GM18867 (cell line): ENCODE data around the gene CUEDC1.
"Not testable (repeated sequence)": the region's sequence is repeated elsewhere in the genome, so short reads cannot be mapped to it uniquely, and the experiment has no call there.

ENCODE experiments used
- ATAC-seq: cut with Tn5 transposase; IDR thresholded peaks from one replicate; pipeline ENCODE4 v1.9.1; 2021; ENCODE audit warnings: mild to moderate bottlenecking, moderate library complexity; ENCODE audit not compliant: unreplicated experiment

The CUEDC1 gene

DNA sequence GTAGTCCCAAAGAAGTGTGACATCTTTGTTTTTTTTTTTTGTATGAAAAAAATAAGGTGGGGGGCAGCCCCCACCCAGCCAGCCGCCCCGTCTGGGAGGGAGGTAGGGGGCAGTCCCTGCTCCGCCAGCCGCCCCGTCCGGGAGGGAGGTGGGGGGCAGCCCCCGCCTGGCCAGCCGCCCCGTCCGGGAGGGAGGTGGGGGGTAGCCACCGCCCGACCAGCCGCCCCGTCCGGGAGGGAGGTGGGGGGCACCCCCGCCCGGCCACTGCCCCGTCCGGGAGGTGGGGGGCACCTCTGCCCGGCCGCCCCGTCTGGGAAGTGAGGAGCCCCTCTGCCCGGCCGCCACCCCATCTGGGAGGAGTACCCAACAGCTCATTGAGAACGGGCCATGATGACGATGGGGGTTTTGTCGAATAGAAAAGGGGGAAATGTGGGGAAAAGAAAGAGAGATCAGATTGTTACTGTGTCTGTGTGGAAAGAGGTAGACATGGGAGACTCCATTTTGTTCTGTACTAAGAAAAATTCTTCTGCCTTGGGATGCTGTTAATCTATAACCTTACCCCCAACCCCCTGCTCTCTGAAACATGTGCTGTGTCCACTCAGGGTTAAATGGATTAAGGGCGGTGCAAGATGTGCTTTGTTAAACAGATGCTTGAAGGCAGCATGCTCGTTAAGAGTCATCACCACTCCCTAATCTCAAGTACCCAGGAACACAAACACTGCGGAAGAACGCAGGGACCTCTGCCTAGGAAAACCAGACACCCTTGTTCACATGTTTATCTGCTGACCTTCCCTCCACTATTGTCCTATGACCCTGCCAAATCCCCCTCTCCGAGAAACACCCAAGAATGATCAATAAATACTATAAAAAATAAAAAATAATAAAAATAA, 108.9 kb downstream of the CUEDC1 start:
- ATAC-seq: not testable (repeated sequence)

DNA sequence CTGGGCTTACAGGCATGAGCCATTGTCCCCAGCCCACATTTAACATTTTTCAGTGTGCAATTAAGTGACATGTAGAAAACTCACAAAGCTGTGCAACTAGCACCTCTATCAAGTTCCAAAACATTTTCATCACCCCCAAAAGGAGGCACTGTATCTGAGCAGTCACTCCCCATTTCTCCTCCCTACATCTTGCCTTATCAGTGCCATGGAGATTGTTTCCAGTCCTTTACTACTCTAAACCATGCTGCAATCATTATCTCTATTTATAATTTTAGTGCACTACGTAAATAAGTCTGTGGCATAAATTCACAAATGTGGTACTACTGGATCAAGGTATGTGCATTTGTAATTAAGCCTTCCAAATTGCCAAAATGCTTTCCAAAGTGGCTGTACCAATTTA, 112.9 kb downstream of the CUEDC1 start:
- no peak for ATAC-seq

DNA sequence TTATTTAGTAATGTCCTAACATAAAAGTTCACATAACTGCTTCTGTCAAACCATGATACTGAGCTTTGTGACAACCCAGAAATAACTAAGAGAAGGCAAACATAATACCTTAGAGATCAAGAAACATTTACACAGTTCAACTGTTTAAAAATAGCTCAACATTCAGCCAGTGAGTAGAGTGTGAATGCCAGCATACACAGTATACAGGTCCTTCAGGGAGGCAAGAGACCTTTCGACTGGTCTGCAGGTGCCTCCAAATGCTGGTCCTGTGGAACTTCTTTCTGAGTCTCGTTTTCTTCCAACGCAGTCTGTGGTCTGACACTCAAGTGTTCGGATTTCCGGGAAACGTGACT, 115.7 kb downstream of the CUEDC1 start:
- no peak for ATAC-seq

DNA sequence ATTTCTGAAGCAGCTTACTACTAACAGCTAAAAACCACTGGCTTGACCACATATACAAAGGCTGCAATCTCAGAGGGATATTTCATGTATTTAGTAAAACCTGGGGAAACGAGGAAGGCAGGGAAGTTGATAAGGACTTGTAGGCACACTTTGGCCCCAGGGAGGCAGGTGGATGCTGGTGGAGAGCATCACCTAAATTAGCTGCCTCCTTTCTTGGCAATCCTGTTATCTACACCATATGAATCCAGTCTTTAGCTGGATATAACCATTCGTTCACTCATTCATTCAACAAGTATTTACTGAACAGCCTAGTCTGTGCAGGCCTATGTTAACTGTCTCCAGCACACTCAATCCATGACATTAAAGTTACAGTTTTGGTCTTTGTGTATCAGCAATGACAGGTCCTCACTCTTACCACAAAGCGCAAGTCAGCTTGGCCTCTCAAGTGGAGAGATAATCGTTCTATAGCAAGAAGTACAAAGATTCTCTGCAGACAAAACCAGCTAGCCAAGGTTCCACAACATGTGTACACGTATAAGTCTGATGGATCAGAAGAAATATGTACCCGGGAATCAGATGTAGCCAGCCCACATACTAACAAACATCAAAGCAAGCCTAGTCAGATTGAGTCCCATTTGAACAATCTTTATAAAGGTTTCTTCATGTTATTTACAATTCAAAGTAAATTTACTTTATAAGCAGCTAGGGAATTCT, 116.2 kb downstream of the CUEDC1 start:
- ATAC-seq: no peak

DNA sequence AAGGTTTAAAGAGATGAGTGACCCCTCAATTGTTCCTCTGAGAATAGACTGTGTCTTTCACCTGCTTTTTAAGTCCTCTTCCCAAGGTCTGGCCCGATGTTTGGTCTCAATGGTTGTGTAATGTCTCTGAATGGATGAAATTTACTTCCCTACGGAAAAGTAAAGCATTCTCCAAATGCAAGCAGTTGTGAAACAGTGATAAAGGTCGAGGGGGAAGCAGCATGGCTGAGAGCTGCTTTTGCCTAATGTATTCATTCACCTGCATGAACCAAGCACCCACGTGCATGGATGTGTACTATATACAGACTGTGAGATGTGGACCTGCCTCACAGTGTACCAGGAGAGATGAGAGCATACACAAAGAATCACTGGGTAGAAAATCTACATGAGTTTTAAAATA, 116.8 kb downstream of the CUEDC1 start:
- no peak for ATAC-seq

DNA sequence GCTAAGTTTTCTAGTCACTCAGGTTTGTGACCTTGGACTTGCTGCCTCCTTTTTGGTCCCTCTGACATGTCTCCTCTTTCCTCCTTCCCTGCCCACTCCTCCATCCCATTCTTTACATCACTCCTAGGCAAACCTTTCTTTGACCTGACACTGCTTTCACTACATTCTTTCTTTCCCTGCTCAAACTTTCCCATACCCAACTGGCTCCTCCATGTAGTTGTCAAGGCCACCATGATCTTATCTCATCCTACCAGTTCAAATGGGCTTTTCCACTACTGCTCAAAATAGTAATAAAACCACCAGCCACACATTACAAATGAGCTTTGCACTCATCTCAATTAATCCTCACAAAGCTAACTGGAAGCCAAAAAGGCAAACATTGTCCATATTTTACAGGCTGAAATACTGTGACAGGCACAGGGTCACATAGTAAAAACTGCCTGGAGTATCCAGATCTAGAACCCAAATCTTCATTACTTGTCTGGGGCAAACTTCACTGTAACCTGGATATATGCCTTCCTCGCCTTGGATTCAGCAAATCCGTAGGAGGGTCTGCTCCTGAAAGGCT, 119.8 kb downstream of the CUEDC1 start:
- ATAC-seq: no peak

DNA sequence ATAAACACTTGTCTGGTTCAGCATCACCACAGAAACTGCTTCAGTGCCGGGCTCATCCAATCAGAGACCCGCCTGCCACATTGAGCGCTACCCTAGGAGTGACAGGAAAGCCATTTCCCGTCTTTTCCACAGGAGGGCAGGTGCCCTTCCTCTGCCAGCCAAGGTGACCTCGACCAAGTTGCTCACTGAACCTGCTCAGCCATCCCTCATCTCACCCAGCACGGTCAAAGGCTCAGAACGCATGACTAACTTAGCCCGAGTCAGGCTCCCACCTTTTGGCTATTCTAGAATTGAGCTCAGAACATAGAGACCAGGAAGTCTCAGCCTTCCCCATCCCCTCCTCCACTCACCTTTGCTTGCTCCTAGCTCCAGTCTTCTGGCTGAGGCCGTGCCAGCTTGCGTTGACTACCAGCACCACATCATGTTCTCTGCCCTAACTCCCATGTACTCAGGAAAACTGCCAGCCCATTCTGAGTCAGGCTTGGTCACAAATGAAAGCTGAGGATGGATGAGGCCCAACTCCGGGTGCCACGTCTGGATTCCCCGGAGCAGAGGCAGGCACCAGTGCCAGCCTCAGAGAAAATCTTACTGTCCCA, 121.0 kb downstream of the CUEDC1 start:
- no peak for ATAC-seq

DNA sequence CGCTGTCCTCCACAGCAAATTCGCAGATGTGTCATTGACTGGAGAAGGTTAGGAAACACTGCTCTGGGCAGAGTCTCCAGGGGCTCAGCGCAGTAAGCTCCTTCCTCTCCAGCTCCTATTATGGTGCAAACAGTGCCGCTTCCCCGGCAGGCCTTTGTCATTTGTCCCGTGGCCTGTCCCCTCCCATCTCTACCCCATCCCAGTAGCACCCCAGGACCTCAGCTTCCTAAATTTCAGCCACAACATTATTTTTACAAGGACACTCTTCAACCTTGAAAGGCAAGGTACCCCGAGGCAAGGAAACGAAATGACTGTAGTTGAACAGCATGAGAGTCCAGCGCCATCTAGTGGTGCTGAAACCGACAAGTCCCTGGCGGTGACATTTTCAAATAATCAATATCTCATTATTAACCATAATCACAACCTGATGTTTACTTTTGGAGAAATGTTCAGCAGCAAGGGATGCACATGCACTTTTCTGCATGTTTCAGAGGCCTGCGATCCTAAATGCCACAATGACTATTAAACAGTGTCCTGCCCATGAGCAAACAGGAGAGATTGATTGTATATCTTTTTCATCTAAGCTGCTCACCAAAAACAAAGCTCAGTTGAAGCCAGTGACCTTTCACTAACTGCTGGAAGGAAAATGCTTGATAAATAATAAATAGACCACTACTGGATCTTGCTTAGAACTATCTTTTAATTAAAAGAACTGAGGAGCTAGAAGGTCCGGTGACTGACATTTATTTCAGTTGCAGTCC, 121.9 kb downstream of the CUEDC1 start:
- ATAC-seq: no peak

DNA sequence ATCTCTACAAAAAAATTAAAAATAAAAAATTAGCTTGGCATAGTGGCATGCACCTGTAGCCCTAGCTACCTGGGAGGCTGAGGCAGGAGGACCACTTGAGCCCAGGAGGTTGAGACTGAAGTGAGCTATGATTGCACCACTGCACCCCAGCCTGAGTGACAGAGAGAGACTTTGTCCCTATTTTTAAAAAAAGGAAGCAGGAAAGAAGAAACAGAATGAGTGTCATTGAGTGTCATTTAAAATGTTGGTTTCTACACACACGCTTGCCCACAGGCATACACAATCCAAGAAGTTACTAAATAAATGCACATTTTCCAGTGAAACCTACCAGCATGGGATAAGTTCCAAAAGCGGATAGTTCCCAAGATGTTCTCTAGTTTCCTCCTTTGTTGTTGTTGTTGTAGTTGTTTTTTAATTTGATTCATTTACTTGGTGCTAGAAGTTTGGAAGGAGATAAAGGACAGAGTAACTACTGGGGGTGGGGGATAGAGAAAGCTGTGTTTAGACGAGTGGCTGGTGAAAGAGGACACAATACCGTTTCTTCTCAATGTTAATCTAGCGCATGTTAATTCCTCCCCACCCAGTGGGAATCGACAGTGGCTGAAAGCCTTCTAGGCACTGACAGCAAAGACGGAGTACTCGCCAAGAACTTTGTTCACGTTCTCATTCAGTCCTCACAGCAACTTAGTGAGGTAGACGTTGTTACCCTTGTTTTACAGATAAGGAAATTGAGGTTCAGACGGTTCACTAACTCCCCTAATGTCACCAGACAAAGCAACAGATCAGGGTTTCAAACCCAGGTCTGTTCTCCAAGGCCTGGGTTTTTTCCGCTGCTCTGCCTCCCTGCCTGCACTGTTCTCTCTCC, 122.7 kb downstream of the CUEDC1 start:
- ATAC-seq: no peak

DNA sequence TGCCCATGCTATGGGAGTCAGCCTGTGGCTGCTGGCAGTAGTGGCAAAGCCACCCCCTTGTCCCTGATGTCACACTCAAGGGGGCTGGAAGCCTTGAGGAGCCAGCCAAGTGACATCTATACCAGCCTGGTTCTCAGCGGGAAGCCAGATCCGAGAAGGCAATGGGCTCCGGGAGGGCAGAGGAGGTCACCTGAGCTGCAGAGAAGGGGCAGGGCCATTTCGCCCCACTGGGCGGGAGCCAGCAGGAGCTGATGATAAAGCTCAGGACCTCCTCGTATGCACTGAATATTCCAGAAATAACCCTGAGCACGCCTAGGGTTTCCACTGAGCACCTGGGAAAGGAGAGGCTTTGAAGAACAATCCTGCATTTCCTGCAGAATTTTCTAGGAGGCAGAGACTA, 124.3 kb downstream of the CUEDC1 start:
- ATAC-seq: no peak

DNA sequence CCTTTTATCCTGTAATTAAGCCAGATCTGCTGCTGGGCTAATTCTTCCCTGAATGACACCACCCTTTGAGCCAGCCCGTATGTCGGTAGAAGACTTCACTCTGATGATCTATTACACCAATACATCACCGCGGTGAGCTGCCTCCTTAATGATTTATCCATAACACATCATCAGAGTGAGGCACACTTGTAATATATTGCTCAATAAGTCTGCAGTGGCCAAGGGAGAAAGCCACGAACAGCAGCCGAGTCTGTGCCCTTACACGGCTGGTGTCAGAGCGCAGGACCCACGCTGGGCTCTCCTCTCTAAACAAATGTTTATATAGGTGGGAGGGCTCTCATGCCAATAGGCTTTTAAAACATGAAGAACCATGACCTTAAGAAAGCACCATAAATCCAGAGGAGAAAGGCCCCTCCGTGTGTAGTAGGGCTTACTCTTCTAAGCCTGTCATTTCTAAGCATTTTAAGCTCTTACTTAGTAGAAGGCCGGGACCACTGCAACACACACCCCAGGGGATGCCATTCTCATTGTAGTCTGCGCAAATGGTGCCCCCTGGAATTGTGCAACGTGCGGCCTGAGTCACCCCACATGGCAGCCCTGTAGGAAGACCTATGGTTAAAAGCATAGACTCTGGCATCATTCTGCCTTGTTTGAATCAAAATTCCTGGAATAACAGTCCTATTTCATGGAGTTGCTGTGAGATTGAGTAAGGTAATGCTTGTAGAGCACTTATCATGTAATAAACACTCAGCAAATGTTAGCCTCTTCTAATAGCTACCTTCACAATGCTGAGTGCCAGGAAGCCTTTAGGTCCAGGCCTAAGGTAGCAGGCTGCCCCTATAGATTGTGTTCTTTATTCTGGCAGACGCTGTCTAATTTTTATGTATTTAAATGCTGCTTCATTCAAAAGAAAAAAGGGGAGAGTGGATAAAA, 131.5 kb downstream of the CUEDC1 start:
- no peak for ATAC-seq

DNA sequence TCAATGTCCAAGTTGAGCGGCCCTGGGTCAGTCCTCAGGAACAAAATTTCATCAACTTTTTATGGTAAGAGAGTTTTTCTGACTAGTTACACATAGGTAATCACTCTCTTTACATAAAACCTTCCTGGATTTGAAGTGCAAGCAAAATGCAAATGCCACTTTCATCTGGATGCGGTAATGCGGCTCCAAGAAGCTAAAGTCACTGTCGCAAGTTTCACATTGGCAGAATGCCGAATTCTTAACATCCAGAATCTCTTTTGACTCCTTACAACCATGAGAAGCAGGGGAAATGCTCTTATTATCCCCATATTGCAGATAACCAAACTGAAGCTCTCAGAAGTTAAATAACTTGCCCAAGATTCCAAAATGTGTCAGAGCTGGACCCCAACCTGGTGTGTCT, 135.3 kb downstream of the CUEDC1 start:
- ATAC-seq: no peak

DNA sequence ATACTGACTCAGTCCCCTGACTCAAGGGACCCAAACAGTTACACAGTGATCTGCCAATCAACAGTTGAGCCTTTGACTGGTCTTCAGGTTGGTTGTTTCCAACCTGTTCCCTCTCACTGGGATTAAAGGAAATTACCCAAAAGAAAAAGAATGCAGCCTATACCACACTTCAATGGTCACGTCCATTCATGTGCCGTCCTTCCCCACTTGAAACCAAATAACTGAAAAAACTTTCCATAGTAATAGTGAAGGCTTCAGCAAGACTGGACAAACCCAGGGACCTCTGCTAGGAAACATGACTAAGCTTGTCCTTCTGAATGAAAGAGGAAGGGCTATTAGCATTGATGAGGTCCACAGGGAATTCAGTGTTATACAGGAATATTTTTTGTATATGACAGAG, 135.9 kb downstream of the CUEDC1 start:
- no peak for ATAC-seq

DNA sequence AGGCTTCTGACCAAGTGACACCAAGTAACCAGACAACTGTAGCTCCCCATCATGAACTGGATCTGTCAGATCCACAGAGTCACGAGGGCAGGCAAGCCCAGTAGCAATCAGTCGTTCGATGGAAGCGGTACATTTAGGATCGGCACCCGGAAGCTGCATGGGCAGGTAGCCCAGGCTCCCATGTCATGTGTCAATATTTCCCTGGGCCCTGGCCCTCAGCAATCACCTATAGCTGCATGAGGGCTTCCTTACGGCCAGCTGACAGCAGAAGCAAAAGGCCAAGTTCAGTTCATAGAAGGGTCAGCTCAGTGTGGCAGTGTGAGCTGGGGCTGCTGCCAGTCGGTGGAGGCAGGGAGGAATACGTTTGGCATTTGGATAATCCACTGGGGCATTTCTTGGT, 137.1 kb downstream of the CUEDC1 start:
- ATAC-seq: no peak

DNA sequence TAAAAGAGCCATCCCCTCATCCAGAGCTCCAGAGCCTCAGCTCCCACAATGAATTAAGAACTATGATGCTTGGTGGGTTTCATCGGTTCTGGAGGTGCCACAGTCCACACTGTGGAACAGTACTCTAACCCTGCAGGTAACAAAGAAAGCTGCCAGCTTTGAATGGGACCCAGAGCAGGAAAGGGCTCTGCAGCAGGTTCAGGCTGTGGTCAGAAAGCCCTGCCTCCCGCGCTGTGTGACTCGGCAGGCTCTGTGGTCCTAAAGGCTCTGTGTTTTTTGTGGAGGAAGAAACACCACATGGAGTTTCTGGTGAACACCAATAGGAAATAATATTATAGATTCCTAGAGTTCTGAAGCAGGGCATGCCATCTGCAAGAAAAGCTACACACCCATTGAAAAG, 137.9 kb downstream of the CUEDC1 start:
- no peak for ATAC-seq

DNA sequence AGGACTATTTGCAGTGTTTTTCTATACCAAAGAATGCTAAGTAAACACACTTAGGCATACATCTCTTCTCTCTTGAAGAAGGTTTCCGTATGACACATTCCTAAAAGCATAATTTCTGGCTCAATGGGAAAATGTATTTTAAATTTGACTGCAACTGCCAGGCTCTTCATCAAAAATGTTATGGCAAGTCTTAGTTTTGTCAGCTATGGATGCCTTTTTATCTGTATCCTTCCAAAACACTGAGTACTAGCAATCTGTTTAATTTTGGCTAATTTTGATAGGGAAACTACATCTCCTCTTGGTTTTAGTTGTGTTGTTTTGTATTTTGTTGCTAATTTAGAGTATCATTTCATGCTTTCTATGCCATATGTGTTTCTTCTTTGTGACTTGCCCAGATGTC, 140.8 kb downstream of the CUEDC1 start:
- ATAC-seq: no peak

DNA sequence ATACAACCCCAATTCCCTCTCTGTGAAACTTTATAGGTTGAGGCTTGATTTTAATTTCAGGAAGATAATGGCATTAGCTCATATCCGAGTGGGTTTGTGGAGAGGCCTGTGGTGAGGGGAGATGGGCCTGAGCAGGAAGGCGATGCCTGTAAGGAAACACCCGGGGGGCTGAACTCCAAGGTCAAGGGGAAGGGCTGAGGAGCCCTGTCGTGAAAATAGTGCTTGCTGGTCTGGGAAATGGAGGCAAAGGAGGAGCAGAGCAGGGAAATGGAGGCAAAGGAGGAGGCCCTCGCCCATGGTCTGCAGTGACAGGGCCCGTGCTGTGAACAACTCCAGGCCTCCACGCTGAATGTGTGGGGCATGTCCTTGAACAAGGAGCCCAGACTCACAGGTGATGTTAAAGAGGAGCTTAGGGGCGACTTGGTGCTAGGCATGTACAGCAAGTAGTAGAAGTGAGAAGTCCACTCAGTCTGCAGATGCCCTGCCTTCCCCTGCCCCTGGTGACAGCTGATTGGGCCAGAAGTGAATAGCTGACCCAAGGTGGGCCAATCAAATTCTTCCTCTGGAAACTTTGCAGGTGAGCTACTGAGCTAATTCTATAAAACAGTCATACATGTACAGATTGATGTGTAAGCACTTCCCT, 143.5 kb downstream of the CUEDC1 start:
- no peak for ATAC-seq
